HCT116 (cell line): ENCODE results near the gene ABHD14A. TPM values are rescaled to one million over a fixed set of nuclear protein-coding genes. Genes with fewer than 3 reads are reported as not detected.
A peak's percentile ranks its signal among the peaks of the same experiment; 100 is the strongest.
"Not testable (repeated sequence)": the region's sequence is repeated elsewhere in the genome, so short reads cannot be mapped to it uniquely, and the experiment has no call there.

ENCODE experiments used
- ATAC-seq: fragments of 200-7000 bp; cut with Tn5 transposase; 2 replicates; pipeline ENCODE4 v1.9.1; 2020; ENCODE audit warnings: mild to moderate bottlenecking, moderate library complexity
- BruUV-seq: library from RNA; stranded (reverse); fragments of 400-500 nt; replicated peaks from 2 replicates; lab custom pipeline; 2021; lab: Mats Ljungman, UMichigan
- CTCF ChIA-PET: fragments of 300-600 bp; sonication (Branson Sonifier 250); formaldehyde crosslinking; loops from one replicate; lab custom pipeline; 2021; ENCODE audit warnings: antibody characterized with exemption; lab: Charles Lee
- POLR2A ChIA-PET: fragments of 300-600, 350-600 bp; sonication (Branson Sonifier 250); formaldehyde crosslinking; loops from one replicate; lab custom pipeline; 2021; ENCODE audit warnings: antibody characterized with exemption; lab: Charles Lee
- RAD21 ChIA-PET, 2 experiments: fragments of 300-600 bp; sonication (Branson Sonifier 250); formaldehyde crosslinking; loops; one replicate each; lab custom pipeline; 2023; ENCODE audit warnings: low total read pairs in 2 of 2; ENCODE audit not compliant: uncharacterized antibody in 2 of 2, unreplicated experiment in 2 of 2, low non-redundant PET in 1 of 2; lab: Charles Lee
- DNase-seq: peaks from one replicate; pipeline ENCODE4 v3.0.0-alpha.2; 2010; ENCODE audit warnings: low read depth, low spot score
- H2AFZ ChIP-seq: fragments of 200-600 bp; shearing (Covaris generic), sonication (generic); 2 replicates; pipeline ENCODE4 v1.6.1; 2017; ENCODE audit warnings: low read depth, mixed run types, mixed read lengths, antibody characterized with exemption, low read length; ENCODE audit not compliant: poor library complexity, severe bottlenecking
- H3K27ac ChIP-seq: 2 replicates; pipeline ENCODE4 v1.5.1; 2012; ENCODE audit warnings: low read depth, low read length
- H3K27me3 ChIP-seq: fragments of 200-600 bp; sonication (generic); 2 replicates; pipeline ENCODE4 v1.6.1; 2016; ENCODE audit warnings: mixed run types, low read length, mixed read lengths; ENCODE audit not compliant: insufficient read depth
- H3K36me3 ChIP-seq, 2 experiments: fragments of 200-500 bp in 1 of 2; fragments of 200-600 bp in 1 of 2; sonication (Bioruptor generic) in 1 of 2; sonication (generic) in 1 of 2; 2 replicates each; pipeline versions ENCODE4 v1.5.1 to v1.6.1; 2014 to 2016; ENCODE audit warnings: low read length in 2 of 2, inconsistent platforms in 1 of 2, mixed read lengths in 1 of 2, mixed run types in 1 of 2; ENCODE audit not compliant: insufficient read depth in 2 of 2, control insufficient read depth in 1 of 2
- H3K4me1 ChIP-seq, 2 experiments: fragments of 200-600 bp in 1 of 2; sonication (generic) in 1 of 2; 2 replicates each; pipeline versions ENCODE4 v1.5.1 to v1.6.1; 2012 to 2017; ENCODE audit warnings: low read length in 2 of 2, inconsistent platforms in 1 of 2, mild to moderate bottlenecking in 1 of 2, mixed read lengths in 1 of 2, mixed run types in 1 of 2, moderate library complexity in 1 of 2; ENCODE audit not compliant: insufficient read depth in 2 of 2, control insufficient read depth in 1 of 2
- H3K4me2 ChIP-seq: fragments of 200-600 bp; sonication (generic); 2 replicates; pipeline ENCODE4 v1.6.1; 2017; ENCODE audit warnings: mixed run types, low read length, mixed read lengths
- H3K4me3 ChIP-seq, 2 experiments: fragments of 200-600 bp in 1 of 2; sonication (generic) in 1 of 2; replicated peaks in 1 of 2; 2 replicates each; pipeline ENCODE4 v1.5.1; 2011 to 2016; ENCODE audit warnings: low read length in 2 of 2, control low read depth in 1 of 2, low read depth in 1 of 2, mild to moderate bottlenecking in 1 of 2, mixed read lengths in 1 of 2, mixed run types in 1 of 2
- H3K79me2 ChIP-seq: fragments of 200-600 bp; sonication (generic); 2 replicates; pipeline ENCODE4 v1.6.1; 2017; ENCODE audit warnings: mild to moderate bottlenecking, mixed run types, low read length, moderate library complexity, mixed read lengths; ENCODE audit not compliant: insufficient read depth
- H3K9ac ChIP-seq: fragments of 200-600 bp; sonication (generic); 2 replicates; pipeline ENCODE4 v1.6.1; 2016; ENCODE audit warnings: low read length, mixed read lengths
- H3K9me2 ChIP-seq: fragments of 200-600 bp; sonication (generic), shearing (Covaris generic); 2 replicates; pipeline ENCODE4 v1.6.1; 2017; ENCODE audit warnings: mixed run types, mild to moderate bottlenecking, moderate library complexity; ENCODE audit not compliant: insufficient read depth
- H3K9me3 ChIP-seq, 2 experiments: fragments of 200-500 bp in 1 of 2; fragments of 200-600 bp in 1 of 2; sonication (Bioruptor generic) in 1 of 2; sonication (generic) in 1 of 2; 2 replicates each; pipeline ENCODE4 v1.6.1; 2014 to 2017; ENCODE audit warnings: low read length in 2 of 2, mixed read lengths in 2 of 2, inconsistent platforms in 1 of 2, low read depth in 1 of 2, mild to moderate bottlenecking in 1 of 2, mixed run types in 1 of 2, moderate library complexity in 1 of 2; ENCODE audit not compliant: control insufficient read depth in 1 of 2, insufficient read depth in 1 of 2
- H4K20me1 ChIP-seq: fragments of 200-600 bp; sonication (generic), shearing (Covaris generic); 2 replicates; pipeline ENCODE4 v1.6.1; 2017; ENCODE audit warnings: mixed run types, mild to moderate bottlenecking, moderate library complexity; ENCODE audit not compliant: insufficient read depth
- CBX3 ChIP-seq: IDR thresholded peaks from 2 replicates; pipeline ENCODE4 v1.6.1; 2012; ENCODE audit warnings: low read depth
- CTCF ChIP-seq, 3 experiments: fragments of 200-600 bp in 1 of 3; sonication (generic) in 1 of 3; IDR thresholded peaks in 2 of 3; conservative IDR thresholded peaks in 1 of 3; 2 replicates each; pipeline ENCODE4 v1.5.1; 2012 to 2017; ENCODE audit warnings: low read depth in 2 of 3, low read length in 2 of 3, antibody characterized with exemption in 1 of 3, borderline replicate concordance in 1 of 3, control low read depth in 1 of 3, mild to moderate bottlenecking in 1 of 3, mixed read lengths in 1 of 3, mixed run types in 1 of 3, moderate library complexity in 1 of 3; ENCODE audit not compliant: insufficient read depth in 1 of 3
- EGR1 ChIP-seq: IDR thresholded peaks from 2 replicates; pipeline ENCODE4 v1.6.1; 2012; ENCODE audit warnings: low read depth
- EZH2 ChIP-seq: fragments of 200-600 bp; sonication (generic); IDR thresholded peaks from 2 replicates; pipeline ENCODE4 v1.6.1; 2017; ENCODE audit warnings: antibody characterized with exemption, mixed run types
- JUND ChIP-seq: IDR thresholded peaks from 2 replicates; pipeline ENCODE4 v1.6.1; 2012
- MAX ChIP-seq: IDR thresholded peaks from 2 replicates; pipeline ENCODE4 v1.6.1; 2012
- SIN3A ChIP-seq: IDR thresholded peaks from 2 replicates; pipeline ENCODE4 v1.6.1; 2012; ENCODE audit warnings: low read depth
- SRF ChIP-seq: IDR thresholded peaks from 2 replicates; pipeline ENCODE4 v1.6.1; 2012; ENCODE audit warnings: low read depth
- ZBTB33 ChIP-seq: IDR thresholded peaks from 2 replicates; pipeline ENCODE4 v1.6.1; 2011; ENCODE audit warnings: mild to moderate bottlenecking, low read length, moderate library complexity; ENCODE audit not compliant: insufficient replicate concordance; ENCODE audit errors: extremely low read depth
- ZNF274 ChIP-seq: fragments of 200-500 bp; sonication (Bioruptor generic); IDR thresholded peaks from 2 replicates; pipeline ENCODE4 v1.6.1; 2014; ENCODE audit warnings: mild to moderate bottlenecking, low read depth, low read length, inconsistent platforms
- intact Hi-C: fragments of 100-400 bp; cut with micrococcal nuclease; formaldehyde crosslinking; loops from 2 replicates; pipeline ENCODE4 v1.10.0; 2022
- total RNA-seq: library from RNA; stranded (reverse); gene quantifications from one replicate; pipeline ENCODE4 v1.2.1, GENCODE V29; 2021; ENCODE audit not compliant: unreplicated experiment

Gene ABHD14A
- total RNA-seq, 1 experiment from 2014 or later: 11.6 TPM

GRCh38 chr3:51993657-51994056, 18.8 kb downstream of the ABHD14A start:
- H3K27me3 ChIP-seq, DNase-seq, H2AFZ ChIP-seq, RAD21 ChIA-PET, H3K4me3 ChIP-seq, ATAC-seq, intact Hi-C loops, H3K9me3 ChIP-seq, H3K4me2 ChIP-seq, H3K9me2 ChIP-seq, CTCF ChIA-PET, H4K20me1 ChIP-seq, H3K9ac ChIP-seq, BruUV-seq: not testable (repeated sequence)
- Histone ChIP-seq H3K79me2 (peaks cover 30% of the 10 kb centered on the region), H3K36me3 (peaks cover 15 to 29% of the 10 kb centered on the region in 2 experiments), H3K4me1 (peaks cover 13 to 44% of the 10 kb centered on the region in 2 experiments), H3K27ac (peak overlapping the region; percentile 16; the same call in 1 of the 2 replicates)
- POLR2A ChIA-PET: interaction anchor here (3.5 to 5.1 kb wide), 2 partner anchors 11 to 51 kb away, joined by 31 to 47 read pairs; partner anchors contain the start of genes ACY1, PARP3 and RRP9

- RAD21 ChIA-PET: interaction anchor here (0.6 to 1.3 kb wide), 2 partner anchors 27 to 53 kb away, joined by 3 to 6 read pairs; partner anchors contain the start of gene RRP9 (in 1 of the 2)
- Histone ChIP-seq H3K4me2 (peak overlapping the region; percentile 95), H3K4me1 (peaks cover 13 to 46% of the 10 kb centered on the region in 2 experiments), H3K9me3 (no peaks in the 10 kb centered on the region), H3K27me3 (no peaks in the 10 kb centered on the region), H2AFZ (no peak overlapping the region), H3K9me2 (no peaks in the 10 kb centered on the region), H3K36me3 (peaks cover 15 to 29% of the 10 kb centered on the region in 2 experiments), H3K27ac (peak overlapping the region; percentile 88), H4K20me1 (no peaks in the 10 kb centered on the region; the same call in 1 of the 2 replicates), H3K9ac (peak overlapping the region; percentile 91)
- CTCF ChIA-PET: no interaction called here
- no peak for ATAC-seq
- DNase-seq: no peak
- no peak for TF ChIP-seq ZNF274
- TF ChIP-seq MAX: no peak
- TF ChIP-seq EZH2: no peak
- TF ChIP-seq JUND: no peak
- TF ChIP-seq EGR1: no peak
- no peak for TF ChIP-seq CTCF (IDR thresholded peaks at IDR 0.05 in 2 of 3, conservative IDR thresholded peaks at IDR 0.05 in 1 of 3; ENCODE audit: borderline replicate concordance in 1 of 3, insufficient read depth in 1 of 3, low read depth in 2 of 3, low read length in 2 of 3)
- no peak for TF ChIP-seq CBX3
- no peak for TF ChIP-seq ZBTB33
- TF ChIP-seq SIN3A: no peak
- no peak for TF ChIP-seq SRF
- TF ChIP-seq, all 23 proteins: peak for 0
- Histone ChIP-seq H3K4me3 (peak overlapping the region; percentile 82 to 100), H3K79me2 (peaks cover 30% of the 10 kb centered on the region)
- no TSS peak for BruUV-seq
- POLR2A ChIA-PET: interaction anchor here (1.8 to 5.1 kb wide), 4 partner anchors 11 to 160 kb away, joined by 10 to 31 read pairs (median 22); partner anchors contain the start of genes ACY1, PARP3, POC1A and RRP9
- intact Hi-C loops: no loop called here
Observed at GRCh38 chr3:51994530-51994929, 19.7 kb downstream of the ABHD14A start.
